GM21515 (cell line): ENCODE data around the gene OR4D9.
A peak's percentile ranks its signal among the peaks of the same experiment; 100 is the strongest.

Source experiments
- ATAC-seq: cut with Tn5 transposase; IDR thresholded peaks from one replicate; pipeline ENCODE4 v1.9.1; 2021; ENCODE audit not compliant: unreplicated experiment

The OR4D9 gene

GRCh38 chr11:59550368-59550841 lies 39.1 kb downstream of the OR4D9 start:
- peak; percentile 87 for ATAC-seq

DNA sequence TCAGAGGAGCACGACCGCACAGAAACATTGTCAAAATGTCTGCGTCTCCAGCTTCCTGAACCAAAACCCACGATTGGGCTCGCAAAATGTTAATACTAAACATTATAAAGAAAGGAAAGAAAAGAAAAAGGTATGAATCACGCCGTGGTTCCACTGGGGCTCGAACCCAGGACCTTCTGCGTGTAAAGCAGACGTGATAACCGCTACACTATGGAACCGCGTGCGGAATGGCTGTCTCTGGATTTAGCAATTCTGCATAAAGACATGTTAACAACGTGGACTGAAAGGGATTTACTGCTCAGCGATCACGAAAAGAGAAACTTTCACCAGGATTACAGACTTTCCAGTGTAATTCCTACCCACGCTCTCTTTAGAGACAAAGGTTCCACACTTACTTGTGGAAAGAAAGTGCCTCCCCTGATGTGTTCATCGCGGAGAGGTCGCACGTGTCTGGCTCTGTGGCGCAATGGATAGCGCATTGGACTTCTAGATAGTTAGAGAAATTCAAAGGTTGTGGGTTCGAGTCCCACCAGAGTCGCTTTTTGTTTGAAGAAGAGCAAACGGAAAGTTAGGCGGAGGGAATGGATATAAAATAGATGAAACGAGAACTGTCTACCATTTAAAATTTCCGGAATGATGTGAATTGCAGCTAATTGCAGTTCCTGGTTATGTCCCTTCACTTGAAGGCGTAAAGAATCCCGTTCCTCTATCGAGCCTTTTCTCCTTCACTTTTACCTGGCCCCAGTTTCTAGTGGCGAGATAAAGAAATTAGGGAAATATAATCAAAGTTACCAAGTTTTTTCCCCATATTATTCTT lies 39.7 kb downstream of the OR4D9 start:
- ATAC-seq: peak; percentile 38

DNA sequence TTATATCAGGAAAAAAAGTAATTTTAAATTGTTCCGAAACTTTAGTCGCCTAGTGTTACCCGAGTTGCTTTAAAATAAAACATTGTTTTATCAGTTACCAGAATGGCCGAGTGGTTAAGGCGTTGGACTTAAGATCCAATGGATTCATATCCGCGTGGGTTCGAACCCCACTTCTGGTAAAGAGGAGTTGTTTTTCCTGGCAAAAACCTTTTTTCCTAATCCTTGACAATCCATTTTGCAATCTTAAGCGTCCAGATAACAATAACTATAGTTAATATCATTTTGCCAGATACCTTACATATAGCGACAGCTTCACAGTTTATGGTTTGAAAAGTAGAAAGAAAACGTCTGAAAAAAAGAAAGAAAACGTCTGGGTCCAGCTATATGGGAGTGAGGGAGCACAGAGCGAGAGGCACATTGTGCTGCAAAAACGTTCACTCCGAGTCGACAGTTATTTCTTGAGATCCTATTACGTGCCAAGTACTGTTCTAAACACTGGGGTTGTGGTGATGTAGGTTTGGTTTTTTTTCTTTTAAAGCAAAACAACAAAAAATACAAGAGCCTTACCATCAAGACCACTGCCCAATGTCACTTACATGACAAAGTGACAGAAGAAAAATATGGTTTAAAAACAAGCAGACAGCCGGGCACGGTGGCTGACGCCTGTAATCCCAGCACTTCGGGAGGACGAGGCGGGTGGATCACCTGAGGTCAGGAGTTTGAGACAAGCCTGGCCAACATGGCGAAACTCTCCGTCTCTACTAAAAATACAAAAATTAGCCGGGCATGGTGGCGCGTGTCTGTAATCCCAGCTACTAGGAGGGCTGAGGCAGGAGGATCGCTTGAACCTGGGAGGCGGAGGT lies 40.6 kb downstream of the OR4D9 start:
- no peak for ATAC-seq

GRCh38 chr11:59552844-59553243 lies 41.5 kb downstream of the OR4D9 start:
- no peak for ATAC-seq

DNA sequence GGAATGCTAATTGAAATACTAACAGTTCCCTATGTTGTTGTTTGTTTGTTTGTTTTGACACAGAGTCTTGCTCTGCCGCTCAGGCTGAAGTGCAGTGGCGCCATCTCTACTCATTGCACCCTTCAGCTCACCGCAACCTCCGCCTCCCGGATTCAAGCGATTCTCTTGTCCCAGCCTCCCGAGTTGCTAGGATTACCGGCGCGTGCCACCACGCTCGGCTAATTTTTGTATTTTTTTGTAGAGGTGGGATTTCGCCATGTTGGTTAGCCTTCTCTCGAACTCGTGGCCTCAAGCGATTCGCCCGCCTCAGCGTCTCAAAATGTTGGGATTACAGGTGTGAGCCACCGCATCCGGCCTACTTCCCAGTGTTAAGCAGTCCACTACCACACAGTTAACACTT lies 42.0 kb downstream of the OR4D9 start:
- no peak for ATAC-seq

DNA sequence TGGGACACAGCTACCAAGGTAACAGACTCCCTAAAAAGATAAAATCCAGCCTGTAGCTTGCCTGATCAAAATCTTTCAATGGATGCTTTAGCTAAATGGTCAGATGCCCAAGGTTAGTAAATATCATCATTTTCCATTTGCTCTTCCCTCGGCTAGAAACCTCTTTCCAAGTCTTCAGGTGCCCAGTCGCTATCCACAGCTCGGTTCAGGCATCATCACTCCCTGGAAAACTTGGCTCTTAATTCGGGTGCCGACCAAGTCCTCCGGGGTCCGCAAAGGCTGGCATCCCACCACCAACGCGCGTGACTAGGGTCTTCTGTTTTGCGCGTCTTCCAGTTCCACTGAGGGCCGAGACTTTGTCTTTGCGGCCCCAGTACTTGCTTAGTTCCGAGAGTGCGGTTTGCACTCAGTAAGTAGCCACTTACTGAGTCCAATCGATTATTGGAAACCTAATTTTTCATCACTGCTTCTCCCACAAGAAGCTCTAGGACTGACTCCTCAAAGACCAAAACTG lies 44.3 kb downstream of the OR4D9 start:
- no peak for ATAC-seq

DNA sequence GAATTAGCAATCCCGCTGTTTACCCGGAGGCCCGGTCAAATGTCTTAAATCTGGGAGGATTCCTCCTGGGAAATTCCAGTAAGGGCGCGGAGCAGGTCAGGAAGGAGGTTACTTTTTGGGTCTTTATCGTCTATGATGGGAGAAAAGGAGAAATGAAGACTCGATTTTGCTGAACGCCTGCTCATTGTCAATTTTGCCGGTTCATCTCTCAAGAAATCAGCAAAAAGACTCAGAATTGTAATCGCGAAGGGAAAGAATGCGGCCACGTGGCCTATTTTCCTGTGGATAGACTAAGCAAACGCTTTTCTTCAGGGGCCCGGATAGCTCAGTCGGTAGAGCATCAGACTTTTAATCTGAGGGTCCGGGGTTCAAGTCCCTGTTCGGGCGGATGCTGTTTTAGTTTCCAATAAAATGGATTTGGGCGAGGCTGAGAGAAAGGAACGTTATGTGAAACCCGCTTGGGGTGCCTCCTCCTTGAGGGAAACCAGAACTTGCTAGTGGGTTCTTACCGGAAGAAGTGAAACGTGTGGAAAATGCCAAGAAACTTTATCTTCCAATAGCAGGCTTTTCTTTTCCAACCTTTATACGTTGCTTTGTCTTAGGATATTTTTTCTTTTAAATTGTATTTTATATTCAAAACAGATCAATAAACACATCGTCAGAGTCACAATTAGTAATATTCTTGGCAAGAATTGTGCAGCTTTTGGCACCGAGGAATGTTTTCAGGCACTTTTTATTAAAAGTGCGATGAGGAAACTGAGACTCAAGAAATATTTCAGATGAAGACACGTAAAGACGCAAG lies 45.0 kb downstream of the OR4D9 start:
- ATAC-seq: no peak

DNA sequence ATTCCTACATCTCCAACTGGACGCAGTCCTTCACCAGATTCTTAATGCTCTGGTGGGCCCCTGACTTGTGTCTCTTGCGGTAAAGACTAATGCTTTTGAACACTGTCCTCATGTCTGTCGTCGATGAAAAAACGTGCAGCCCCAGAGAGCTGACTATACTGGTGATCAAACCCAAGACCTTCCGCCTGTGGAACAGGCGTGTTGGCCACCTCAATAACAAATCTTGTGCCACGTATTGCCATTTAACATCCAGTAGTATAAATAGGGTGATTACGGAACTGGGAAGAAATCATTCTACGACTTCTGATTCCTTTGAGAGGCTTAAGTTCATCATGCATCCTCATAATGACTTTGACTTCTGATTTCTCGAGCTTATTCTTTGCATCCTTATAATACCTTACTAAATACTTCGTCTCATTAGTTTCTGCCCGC lies 45.6 kb downstream of the OR4D9 start:
- no peak for ATAC-seq

GRCh38 chr11:59558270-59558643 lies 46.9 kb downstream of the OR4D9 start:
- no peak for ATAC-seq

GRCh38 chr11:59559886-59560285 lies 48.5 kb downstream of the OR4D9 start:
- peak; percentile 2 for ATAC-seq

- ATAC-seq: peak; percentile 30
These were observed 49.0 kb downstream of the OR4D9 start for GRCh38 chr11:59560290-59560701.

DNA sequence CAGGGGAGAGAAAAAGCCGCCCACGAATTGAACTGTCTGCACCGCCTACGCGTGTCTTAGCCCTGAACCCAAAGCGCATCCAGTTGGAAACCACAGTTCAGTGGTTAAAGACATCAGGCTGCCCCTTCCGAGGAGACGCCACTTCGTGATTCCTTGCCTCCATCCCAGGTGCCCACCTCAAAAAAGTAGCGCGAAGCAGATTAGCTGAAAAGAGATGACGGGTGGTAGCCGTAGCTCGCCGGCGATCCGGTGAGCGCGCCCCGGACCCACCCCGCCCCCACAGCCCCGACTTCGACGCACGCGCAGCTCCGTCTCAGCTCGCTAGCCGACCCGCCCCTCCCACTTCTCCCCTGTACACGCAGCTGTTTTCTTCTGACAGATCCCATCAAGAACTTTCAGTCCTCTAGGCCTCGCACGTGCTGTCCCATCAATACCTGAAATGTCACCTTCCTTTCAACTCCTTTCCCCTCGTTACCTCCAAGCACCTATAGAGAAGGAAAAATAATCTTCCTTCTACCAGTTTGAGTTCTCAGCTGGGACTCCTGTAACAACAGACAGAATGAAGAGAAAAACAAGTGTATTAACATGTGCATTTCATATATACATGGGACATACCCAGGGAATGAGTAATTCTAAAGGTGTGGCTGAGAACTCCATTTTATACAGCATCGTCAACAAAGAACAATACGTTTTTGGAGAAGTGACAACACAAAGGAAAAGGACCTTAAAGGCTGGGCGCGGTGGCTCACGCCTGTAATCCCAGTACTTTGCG lies 49.5 kb downstream of the OR4D9 start:
- ATAC-seq: peak; percentile 54

GRCh38 chr11:59562292-59562691 lies 51.0 kb downstream of the OR4D9 start:
- ATAC-seq: no peak
